HCT116 (cell line): ENCODE data around the gene DLG2. TPM values are rescaled to one million over a fixed set of nuclear protein-coding genes. Genes with fewer than 3 reads are reported as not detected.

Source experiments
- ATAC-seq: fragments of 200-7000 bp; cut with Tn5 transposase; 2 replicates; pipeline ENCODE4 v1.9.1; 2020; ENCODE audit warnings: mild to moderate bottlenecking, moderate library complexity
- BruUV-seq: library from RNA; stranded (reverse); fragments of 400-500 nt; replicated peaks from 2 replicates; lab custom pipeline; 2021; lab: Mats Ljungman, UMichigan
- CTCF ChIA-PET: fragments of 300-600 bp; sonication (Branson Sonifier 250); formaldehyde crosslinking; loops from one replicate; lab custom pipeline; 2021; ENCODE audit warnings: antibody characterized with exemption; lab: Charles Lee
- POLR2A ChIA-PET: fragments of 300-600, 350-600 bp; sonication (Branson Sonifier 250); formaldehyde crosslinking; loops from one replicate; lab custom pipeline; 2021; ENCODE audit warnings: antibody characterized with exemption; lab: Charles Lee
- RAD21 ChIA-PET, 2 experiments: fragments of 300-600 bp; sonication (Branson Sonifier 250); formaldehyde crosslinking; loops; one replicate each; lab custom pipeline; 2023; ENCODE audit warnings: low total read pairs in 2 of 2; ENCODE audit not compliant: uncharacterized antibody in 2 of 2, unreplicated experiment in 2 of 2, low non-redundant PET in 1 of 2; lab: Charles Lee
- DNase-seq: peaks from one replicate; pipeline ENCODE4 v3.0.0-alpha.2; 2010; ENCODE audit warnings: low read depth, low spot score
- H2AFZ ChIP-seq: fragments of 200-600 bp; shearing (Covaris generic), sonication (generic); 2 replicates; pipeline ENCODE4 v1.6.1; 2017; ENCODE audit warnings: low read depth, mixed run types, mixed read lengths, antibody characterized with exemption, low read length; ENCODE audit not compliant: poor library complexity, severe bottlenecking
- H3K27ac ChIP-seq: 2 replicates; pipeline ENCODE4 v1.5.1; 2012; ENCODE audit warnings: low read depth, low read length
- H3K27me3 ChIP-seq: fragments of 200-600 bp; sonication (generic); 2 replicates; pipeline ENCODE4 v1.6.1; 2016; ENCODE audit warnings: mixed run types, low read length, mixed read lengths; ENCODE audit not compliant: insufficient read depth
- H3K36me3 ChIP-seq, 2 experiments: fragments of 200-500 bp in 1 of 2; fragments of 200-600 bp in 1 of 2; sonication (Bioruptor generic) in 1 of 2; sonication (generic) in 1 of 2; 2 replicates each; pipeline versions ENCODE4 v1.5.1 to v1.6.1; 2014 to 2016; ENCODE audit warnings: low read length in 2 of 2, inconsistent platforms in 1 of 2, mixed read lengths in 1 of 2, mixed run types in 1 of 2; ENCODE audit not compliant: insufficient read depth in 2 of 2, control insufficient read depth in 1 of 2
- H3K4me1 ChIP-seq, 2 experiments: fragments of 200-600 bp in 1 of 2; sonication (generic) in 1 of 2; 2 replicates each; pipeline versions ENCODE4 v1.5.1 to v1.6.1; 2012 to 2017; ENCODE audit warnings: low read length in 2 of 2, inconsistent platforms in 1 of 2, mild to moderate bottlenecking in 1 of 2, mixed read lengths in 1 of 2, mixed run types in 1 of 2, moderate library complexity in 1 of 2; ENCODE audit not compliant: insufficient read depth in 2 of 2, control insufficient read depth in 1 of 2
- H3K4me2 ChIP-seq: fragments of 200-600 bp; sonication (generic); 2 replicates; pipeline ENCODE4 v1.6.1; 2017; ENCODE audit warnings: mixed run types, low read length, mixed read lengths
- H3K4me3 ChIP-seq, 2 experiments: fragments of 200-600 bp in 1 of 2; sonication (generic) in 1 of 2; replicated peaks in 1 of 2; 2 replicates each; pipeline ENCODE4 v1.5.1; 2011 to 2016; ENCODE audit warnings: low read length in 2 of 2, control low read depth in 1 of 2, low read depth in 1 of 2, mild to moderate bottlenecking in 1 of 2, mixed read lengths in 1 of 2, mixed run types in 1 of 2
- H3K79me2 ChIP-seq: fragments of 200-600 bp; sonication (generic); 2 replicates; pipeline ENCODE4 v1.6.1; 2017; ENCODE audit warnings: mild to moderate bottlenecking, mixed run types, low read length, moderate library complexity, mixed read lengths; ENCODE audit not compliant: insufficient read depth
- H3K9ac ChIP-seq: fragments of 200-600 bp; sonication (generic); 2 replicates; pipeline ENCODE4 v1.6.1; 2016; ENCODE audit warnings: low read length, mixed read lengths
- H3K9me2 ChIP-seq: fragments of 200-600 bp; sonication (generic), shearing (Covaris generic); 2 replicates; pipeline ENCODE4 v1.6.1; 2017; ENCODE audit warnings: mixed run types, mild to moderate bottlenecking, moderate library complexity; ENCODE audit not compliant: insufficient read depth
- H3K9me3 ChIP-seq, 2 experiments: fragments of 200-500 bp in 1 of 2; fragments of 200-600 bp in 1 of 2; sonication (Bioruptor generic) in 1 of 2; sonication (generic) in 1 of 2; 2 replicates each; pipeline ENCODE4 v1.6.1; 2014 to 2017; ENCODE audit warnings: low read length in 2 of 2, mixed read lengths in 2 of 2, inconsistent platforms in 1 of 2, low read depth in 1 of 2, mild to moderate bottlenecking in 1 of 2, mixed run types in 1 of 2, moderate library complexity in 1 of 2; ENCODE audit not compliant: control insufficient read depth in 1 of 2, insufficient read depth in 1 of 2
- H4K20me1 ChIP-seq: fragments of 200-600 bp; sonication (generic), shearing (Covaris generic); 2 replicates; pipeline ENCODE4 v1.6.1; 2017; ENCODE audit warnings: mixed run types, mild to moderate bottlenecking, moderate library complexity; ENCODE audit not compliant: insufficient read depth
- CBX3 ChIP-seq: IDR thresholded peaks from 2 replicates; pipeline ENCODE4 v1.6.1; 2012; ENCODE audit warnings: low read depth
- CEBPB ChIP-seq: IDR thresholded peaks from 2 replicates; pipeline ENCODE4 v1.6.1; 2012; ENCODE audit warnings: low read depth
- EGR1 ChIP-seq: IDR thresholded peaks from 2 replicates; pipeline ENCODE4 v1.6.1; 2012; ENCODE audit warnings: low read depth
- ELF1 ChIP-seq: IDR thresholded peaks from 2 replicates; pipeline ENCODE4 v1.6.1; 2012; ENCODE audit warnings: low read depth, borderline replicate concordance
- EZH2 ChIP-seq: fragments of 200-600 bp; sonication (generic); IDR thresholded peaks from 2 replicates; pipeline ENCODE4 v1.6.1; 2017; ENCODE audit warnings: antibody characterized with exemption, mixed run types
- JUND ChIP-seq: IDR thresholded peaks from 2 replicates; pipeline ENCODE4 v1.6.1; 2012
- POLR2AphosphoS5 ChIP-seq: IDR thresholded peaks from 2 replicates; pipeline ENCODE4 v1.6.1; 2011; ENCODE audit warnings: mild to moderate bottlenecking, low read depth, low read length, moderate library complexity
- SP1 ChIP-seq: IDR thresholded peaks from 2 replicates; pipeline ENCODE4 v1.6.1; 2012; ENCODE audit warnings: low read depth
- SRF ChIP-seq: IDR thresholded peaks from 2 replicates; pipeline ENCODE4 v1.6.1; 2012; ENCODE audit warnings: low read depth
- TCF7L2 ChIP-seq: IDR thresholded peaks from 2 replicates; pipeline ENCODE4 v1.7.0; 2011; ENCODE audit warnings: borderline replicate concordance, inconsistent platforms; ENCODE audit not compliant: insufficient read depth, insufficient read length; ENCODE audit errors: extremely low read depth
- YY1 ChIP-seq: IDR thresholded peaks from 2 replicates; pipeline ENCODE4 v1.6.1; 2011; ENCODE audit warnings: low read length, low read depth, moderate library complexity, mild to moderate bottlenecking; ENCODE audit not compliant: insufficient replicate concordance; ENCODE audit errors: extremely low read depth
- ZBTB33 ChIP-seq: IDR thresholded peaks from 2 replicates; pipeline ENCODE4 v1.6.1; 2011; ENCODE audit warnings: mild to moderate bottlenecking, low read length, moderate library complexity; ENCODE audit not compliant: insufficient replicate concordance; ENCODE audit errors: extremely low read depth
- ZFX ChIP-seq: fragments of 450-650 bp; IDR thresholded peaks from 2 replicates; pipeline ENCODE4 v1.6.1; 2017
- ZNF274 ChIP-seq: fragments of 200-500 bp; sonication (Bioruptor generic); IDR thresholded peaks from 2 replicates; pipeline ENCODE4 v1.6.1; 2014; ENCODE audit warnings: mild to moderate bottlenecking, low read depth, low read length, inconsistent platforms
- intact Hi-C: fragments of 100-400 bp; cut with micrococcal nuclease; formaldehyde crosslinking; loops from 2 replicates; pipeline ENCODE4 v1.10.0; 2022
- total RNA-seq: library from RNA; stranded (reverse); gene quantifications from one replicate; pipeline ENCODE4 v1.2.1, GENCODE V29; 2021; ENCODE audit not compliant: unreplicated experiment
- TF ChIP-seq, protein P1 (sequence below): IDR thresholded peaks from 2 replicates; pipeline ENCODE4 v1.6.1; 2012

Gene DLG2
- total RNA-seq, 1 experiment from 2014 or later: 2.4 TPM

- CTCF ChIA-PET: no interaction called here
- POLR2A ChIA-PET: interaction anchor here (0.8 to 2.5 kb wide), 5 partner anchors 9 to 37 kb away, joined by 3 to 9 read pairs (median 3); partner anchors contain the start of genes DLG2 and TMEM126A
- RAD21 ChIA-PET: no interaction called here
- Histone ChIP-seq H3K36me3 (peaks cover 21 to 24% of the 10 kb centered on the region in 2 experiments), H3K27me3 (no peaks in the 10 kb centered on the region), H3K27ac (peak within 1 kb of the TSS; percentile 94), H2AFZ (peak within 1 kb of the TSS; percentile 90), H3K9me3 (no peaks in the 10 kb centered on the region), H3K9me2 (no peaks in the 10 kb centered on the region), H3K9ac (peak within 1 kb of the TSS; percentile 96), H3K4me3 (peak within 1 kb of the TSS; percentile 82 to 91), H3K4me1 (peaks cover 6 to 23% of the 10 kb centered on the region in 2 experiments; a peak in 3 of 4 replicates), H3K4me2 (peak within 1 kb of the TSS; percentile 88), H4K20me1 (peaks cover 34% of the 10 kb centered on the region; the same call in 1 of the 2 replicates)
- DNase-seq (peak; percentile 87), ATAC-seq (peak; percentile 92)
- no TSS peak for BruUV-seq
- TF ChIP-seq EGR1 (peak; percentile 12; the same call in 1 of the 2 replicates), CBX3 (peak; percentile 37; the same call in 1 of the 2 replicates), ZFX (peak; percentile 99), YY1 (no peak), JUND (peak; percentile 13; the same call in 1 of the 2 replicates), ZNF274 (no peak), ZBTB33 (peak; percentile 96), SP1 (peak; percentile 55), TCF7L2 (peak; percentile 4), ELF1 (peak; percentile 63), CEBPB (peak; percentile 34; the same call in 1 of the 2 replicates), SRF (no peak), EZH2 (no peak), POLR2AphosphoS5 (peak; percentile 98)
- TF ChIP-seq, protein P1, sequence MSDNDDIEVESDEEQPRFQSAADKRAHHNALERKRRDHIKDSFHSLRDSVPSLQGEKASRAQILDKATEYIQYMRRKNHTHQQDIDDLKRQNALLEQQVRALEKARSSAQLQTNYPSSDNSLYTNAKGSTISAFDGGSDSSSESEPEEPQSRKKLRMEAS: no peak; the same call in 1 of the 2 replicates
- TF ChIP-seq, all 23 proteins: peak for 10
- peaks cover 51% of the 10 kb centered on the region for H3K79me2 ChIP-seq
- intact Hi-C loops: loop anchor here (2.0 kb wide), 2 partner anchors 36 to 162 kb away; partner anchors contain the start of gene TMEM126B
Observed at GRCh38 chr11:85664615-85665481, 37.7 kb upstream of the DLG2 start, which contains the start of gene CREBZF. Gene CREBZF, minus strand, starts transcription at chr11:85665129. Its CDS starts 254 bp downstream, at chr11:85664875.
